ENCODE data around the gene GCAT.

DNA sequence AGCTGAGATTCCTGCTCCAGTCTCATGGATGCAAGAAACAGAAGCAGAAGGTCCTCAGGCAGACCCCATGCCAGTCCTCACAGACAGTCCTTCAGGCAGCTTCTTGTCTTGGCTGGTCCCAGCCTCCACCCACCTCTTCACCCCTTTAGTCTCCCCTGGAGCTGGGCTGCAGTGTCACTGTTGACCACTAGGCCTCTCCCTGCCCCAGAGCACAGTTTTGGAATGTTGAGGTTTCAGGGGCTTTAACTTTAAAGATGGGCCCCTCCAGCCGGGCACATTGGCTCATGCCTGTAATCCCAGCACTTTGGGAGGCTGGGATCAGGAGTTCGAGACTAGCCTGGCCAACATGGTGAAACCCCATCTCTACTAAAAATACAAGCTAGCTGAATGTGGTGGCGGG lies 39.5 kb upstream of the GCAT start:
- TF ChIP-seq, protein P1, sequence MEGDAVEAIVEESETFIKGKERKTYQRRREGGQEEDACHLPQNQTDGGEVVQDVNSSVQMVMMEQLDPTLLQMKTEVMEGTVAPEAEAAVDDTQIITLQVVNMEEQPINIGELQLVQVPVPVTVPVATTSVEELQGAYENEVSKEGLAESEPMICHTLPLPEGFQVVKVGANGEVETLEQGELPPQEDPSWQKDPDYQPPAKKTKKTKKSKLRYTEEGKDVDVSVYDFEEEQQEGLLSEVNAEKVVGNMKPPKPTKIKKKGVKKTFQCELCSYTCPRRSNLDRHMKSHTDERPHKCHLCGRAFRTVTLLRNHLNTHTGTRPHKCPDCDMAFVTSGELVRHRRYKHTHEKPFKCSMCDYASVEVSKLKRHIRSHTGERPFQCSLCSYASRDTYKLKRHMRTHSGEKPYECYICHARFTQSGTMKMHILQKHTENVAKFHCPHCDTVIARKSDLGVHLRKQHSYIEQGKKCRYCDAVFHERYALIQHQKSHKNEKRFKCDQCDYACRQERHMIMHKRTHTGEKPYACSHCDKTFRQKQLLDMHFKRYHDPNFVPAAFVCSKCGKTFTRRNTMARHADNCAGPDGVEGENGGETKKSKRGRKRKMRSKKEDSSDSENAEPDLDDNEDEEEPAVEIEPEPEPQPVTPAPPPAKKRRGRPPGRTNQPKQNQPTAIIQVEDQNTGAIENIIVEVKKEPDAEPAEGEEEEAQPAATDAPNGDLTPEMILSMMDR (IDR thresholded peaks at IDR 0.05; ENCODE audit: insufficient read depth, low read depth, low read length), result peak; percentile 22
- no peak for TF ChIP-seq EZH2 (IDR thresholded peaks at IDR 0.05; ENCODE audit: insufficient read depth, low read length)
